ENCODE data around the gene ETV5.

ETV5 gene

GRCh38 chr3:186128158-186128557 lies 19.3 kb upstream of the ETV5 start:
- no peak overlapping the region for H3K27ac ChIP-seq (ENCODE audit: low read length, poor library complexity, severe bottlenecking)
- no peak overlapping the region for H3K4me2 ChIP-seq (ENCODE audit: low read length, poor library complexity, severe bottlenecking)
- no peak overlapping the region for H3K4me3 ChIP-seq (ENCODE audit: insufficient read depth in 1 of 2, low read depth in 1 of 2, low read length in 2 of 2)
- no peak overlapping the region for H2BK12ac ChIP-seq (ENCODE audit: low read length in 2 of 2)
- no peak overlapping the region for H3K23ac ChIP-seq (ENCODE audit: low read length in 2 of 2)
- H2AFZ ChIP-seq (ENCODE audit: low read depth, low read length), result no peak overlapping the region
- no peak for DNase-seq
- H2BK120ac ChIP-seq (ENCODE audit: low read depth, low read length), result no peak overlapping the region
- 67% methylated on average over 8 of the region's 8 CpGs for WGBS
- H2BK15ac ChIP-seq (ENCODE audit: low read depth, poor library complexity, severe bottlenecking), result no peak overlapping the region
- no peak overlapping the region for H3K14ac ChIP-seq (ENCODE audit: low read length in 2 of 2)
- no peak overlapping the region for H3K9ac ChIP-seq (ENCODE audit: low read length)
- H4K91ac ChIP-seq (ENCODE audit: low read length), result no peak overlapping the region
- H3K4ac ChIP-seq (ENCODE audit: low read depth in 1 of 2, low read length in 2 of 2), result no peak overlapping the region
- no peak overlapping the region for H2AK5ac ChIP-seq (ENCODE audit: low read length, severe bottlenecking)
- H2BK5ac ChIP-seq (ENCODE audit: low read depth, low read length, poor library complexity, severe bottlenecking), result no peak overlapping the region
- H3K79me1 ChIP-seq (replicated peaks; ENCODE audit: low read length, poor library complexity, severe bottlenecking), result no peaks in the 10 kb centered on the region
- H3K18ac ChIP-seq (ENCODE audit: low read depth in 1 of 2, low read length in 2 of 2), result no peak overlapping the region
- H3K27me3 ChIP-seq (ENCODE audit: control insufficient read depth in 1 of 2, insufficient read depth in 1 of 2, low read length in 2 of 2), result peaks cover 12 to 17% of the 10 kb centered on the region in 2 experiments
- no peaks in the 10 kb centered on the region for H3K36me3 ChIP-seq (ENCODE audit: control insufficient read depth in 1 of 2, insufficient read depth in 2 of 2, low read depth in 1 of 2, low read length in 2 of 2)
- H4K8ac ChIP-seq (ENCODE audit: low read length), result no peak overlapping the region
- H3K4me1 ChIP-seq (ENCODE audit: control insufficient read depth, insufficient read depth, low read depth, low read length), result peaks cover 13% of the 10 kb centered on the region
- H3K9me3 ChIP-seq (ENCODE audit: control insufficient read depth, low read length), result no peaks in the 10 kb centered on the region

- no peak overlapping the region for H3K18ac ChIP-seq (ENCODE audit: low read depth in 1 of 2, low read length in 2 of 2)
- no peak overlapping the region for H2BK120ac ChIP-seq (ENCODE audit: low read depth, low read length)
- no peak overlapping the region for H4K8ac ChIP-seq (ENCODE audit: low read length)
- H4K91ac ChIP-seq (ENCODE audit: low read length), result no peak overlapping the region
- no peak overlapping the region for H2AFZ ChIP-seq (ENCODE audit: low read depth, low read length)
- no peak for DNase-seq
- no peak overlapping the region for H3K4me2 ChIP-seq (ENCODE audit: low read length, poor library complexity, severe bottlenecking)
- no peak overlapping the region for H3K4ac ChIP-seq (ENCODE audit: low read depth in 1 of 2, low read length in 2 of 2)
- peaks cover 10 to 14% of the 10 kb centered on the region in 2 experiments for H3K27me3 ChIP-seq (ENCODE audit: control insufficient read depth in 1 of 2, insufficient read depth in 1 of 2, low read length in 2 of 2)
- no peaks in the 10 kb centered on the region for H3K9me3 ChIP-seq (ENCODE audit: control insufficient read depth, low read length)
- no peak overlapping the region for H2AK5ac ChIP-seq (ENCODE audit: low read length, severe bottlenecking)
- no peak overlapping the region for H3K23ac ChIP-seq (ENCODE audit: low read length in 2 of 2)
- no peak overlapping the region for H3K14ac ChIP-seq (ENCODE audit: low read length in 2 of 2)
- H3K4me3 ChIP-seq (ENCODE audit: insufficient read depth in 1 of 2, low read depth in 1 of 2, low read length in 2 of 2), result no peak overlapping the region
- H2BK15ac ChIP-seq (ENCODE audit: low read depth, poor library complexity, severe bottlenecking), result no peak overlapping the region
- no peaks in the 10 kb centered on the region for H3K79me1 ChIP-seq (replicated peaks; ENCODE audit: low read length, poor library complexity, severe bottlenecking)
- H3K9ac ChIP-seq (ENCODE audit: low read length), result no peak overlapping the region
- no peak overlapping the region for H3K27ac ChIP-seq (ENCODE audit: low read length, poor library complexity, severe bottlenecking)
- H2BK5ac ChIP-seq (ENCODE audit: low read depth, low read length, poor library complexity, severe bottlenecking), result no peak overlapping the region
- 98% methylated on average over 6 of the region's 7 CpGs for WGBS
- no peak overlapping the region for H2BK12ac ChIP-seq (ENCODE audit: low read length in 2 of 2)
- peaks cover 13% of the 10 kb centered on the region for H3K4me1 ChIP-seq (ENCODE audit: control insufficient read depth, insufficient read depth, low read depth, low read length)
- no peaks in the 10 kb centered on the region for H3K36me3 ChIP-seq (ENCODE audit: control insufficient read depth in 1 of 2, insufficient read depth in 2 of 2, low read depth in 1 of 2, low read length in 2 of 2)
Observed at GRCh38 chr3:186127463-186127862, 18.6 kb upstream of the ETV5 start.

GRCh38 chr3:186125118-186125517 lies 16.2 kb upstream of the ETV5 start:
- H2AK5ac ChIP-seq (ENCODE audit: low read length, severe bottlenecking), result peak overlapping the region; percentile 33
- peak overlapping the region in 1 of 2 experiments; percentile 4 for H3K14ac ChIP-seq (ENCODE audit: low read length in 2 of 2)
- H4K91ac ChIP-seq (ENCODE audit: low read length), result peak overlapping the region; percentile 25
- no peak overlapping the region for H3K23ac ChIP-seq (ENCODE audit: low read length in 2 of 2)
- H2BK15ac ChIP-seq (ENCODE audit: low read depth, poor library complexity, severe bottlenecking), result no peak overlapping the region
- no peak overlapping the region for H2BK5ac ChIP-seq (ENCODE audit: low read depth, low read length, poor library complexity, severe bottlenecking)
- no peak overlapping the region for H4K8ac ChIP-seq (ENCODE audit: low read length)
- no peak overlapping the region for H3K4me2 ChIP-seq (ENCODE audit: low read length, poor library complexity, severe bottlenecking)
- H2BK120ac ChIP-seq (ENCODE audit: low read depth, low read length), result no peak overlapping the region
- no peak overlapping the region for H3K18ac ChIP-seq (ENCODE audit: low read depth in 1 of 2, low read length in 2 of 2)
- WGBS, result 67% methylated on average over 2 of the region's 2 CpGs
- peaks cover under 1 to 14% of the 10 kb centered on the region in 2 experiments for H3K27me3 ChIP-seq (ENCODE audit: control insufficient read depth in 1 of 2, insufficient read depth in 1 of 2, low read length in 2 of 2)
- H2BK12ac ChIP-seq (ENCODE audit: low read length in 2 of 2), result no peak overlapping the region
- no peak overlapping the region for H3K4me3 ChIP-seq (ENCODE audit: insufficient read depth in 1 of 2, low read depth in 1 of 2, low read length in 2 of 2)
- no peak overlapping the region for H2AFZ ChIP-seq (ENCODE audit: low read depth, low read length)
- H3K9ac ChIP-seq (ENCODE audit: low read length), result no peak overlapping the region
- no peak for DNase-seq
- no peaks in the 10 kb centered on the region for H3K9me3 ChIP-seq (ENCODE audit: control insufficient read depth, low read length)
- H3K36me3 ChIP-seq (ENCODE audit: control insufficient read depth in 1 of 2, insufficient read depth in 2 of 2, low read depth in 1 of 2, low read length in 2 of 2), result no peaks in the 10 kb centered on the region
- H3K4ac ChIP-seq (ENCODE audit: low read depth in 1 of 2, low read length in 2 of 2), result no peak overlapping the region
- H3K79me1 ChIP-seq (replicated peaks; ENCODE audit: low read length, poor library complexity, severe bottlenecking), result no peaks in the 10 kb centered on the region
- peak overlapping the region; percentile 64 for H3K27ac ChIP-seq (ENCODE audit: low read length, poor library complexity, severe bottlenecking)
- peaks cover 18% of the 10 kb centered on the region for H3K4me1 ChIP-seq (ENCODE audit: control insufficient read depth, insufficient read depth, low read depth, low read length)

GRCh38 chr3:186124592-186124991 lies 15.7 kb upstream of the ETV5 start:
- Histone ChIP-seq H2BK120ac (ENCODE audit: low read depth, low read length) (no peak overlapping the region), H3K27me3 (ENCODE audit: control insufficient read depth in 1 of 2, insufficient read depth in 1 of 2, low read length in 2 of 2) (peaks cover 4 to 20% of the 10 kb centered on the region in 2 experiments), H3K18ac (ENCODE audit: low read depth in 1 of 2, low read length in 2 of 2) (no peak overlapping the region), H2BK15ac (ENCODE audit: low read depth, poor library complexity, severe bottlenecking) (no peak overlapping the region), H3K4me3 (ENCODE audit: insufficient read depth in 1 of 2, low read depth in 1 of 2, low read length in 2 of 2) (no peak overlapping the region), H4K91ac (ENCODE audit: low read length) (no peak overlapping the region), H3K4me1 (ENCODE audit: control insufficient read depth, insufficient read depth, low read depth, low read length) (peaks cover 18% of the 10 kb centered on the region), H3K9ac (ENCODE audit: low read length) (no peak overlapping the region), H3K23ac (ENCODE audit: low read length in 2 of 2) (no peak overlapping the region), H2BK5ac (ENCODE audit: low read depth, low read length, poor library complexity, severe bottlenecking) (no peak overlapping the region), H3K27ac (ENCODE audit: low read length, poor library complexity, severe bottlenecking) (peak overlapping the region; percentile 84), H3K4ac (ENCODE audit: low read depth in 1 of 2, low read length in 2 of 2) (no peak overlapping the region), H2AK5ac (ENCODE audit: low read length, severe bottlenecking) (no peak overlapping the region), H4K8ac (ENCODE audit: low read length) (no peak overlapping the region), H3K4me2 (ENCODE audit: low read length, poor library complexity, severe bottlenecking) (peak overlapping the region; percentile 13), H2AFZ (ENCODE audit: low read depth, low read length) (no peak overlapping the region), H3K9me3 (ENCODE audit: control insufficient read depth, low read length) (no peaks in the 10 kb centered on the region), H2BK12ac (ENCODE audit: low read length in 2 of 2) (no peak overlapping the region), H3K79me1 (replicated peaks; ENCODE audit: low read length, poor library complexity, severe bottlenecking) (no peaks in the 10 kb centered on the region), H3K14ac (ENCODE audit: low read length in 2 of 2) (no peak overlapping the region), H3K36me3 (ENCODE audit: control insufficient read depth in 1 of 2, insufficient read depth in 2 of 2, low read depth in 1 of 2, low read length in 2 of 2) (no peaks in the 10 kb centered on the region)
- no peak for DNase-seq
- WGBS, result 83% methylated on average over 3 of the region's 5 CpGs
